ENCODE data around the gene CACNA1C. TPM values are rescaled to one million over a fixed set of nuclear protein-coding genes. Genes with fewer than 3 reads are reported as not detected.

The CACNA1C gene
- total RNA-seq, 4 donors from 2014 or later: 44.1 to 104 (median 49.4) TPM

DNA sequence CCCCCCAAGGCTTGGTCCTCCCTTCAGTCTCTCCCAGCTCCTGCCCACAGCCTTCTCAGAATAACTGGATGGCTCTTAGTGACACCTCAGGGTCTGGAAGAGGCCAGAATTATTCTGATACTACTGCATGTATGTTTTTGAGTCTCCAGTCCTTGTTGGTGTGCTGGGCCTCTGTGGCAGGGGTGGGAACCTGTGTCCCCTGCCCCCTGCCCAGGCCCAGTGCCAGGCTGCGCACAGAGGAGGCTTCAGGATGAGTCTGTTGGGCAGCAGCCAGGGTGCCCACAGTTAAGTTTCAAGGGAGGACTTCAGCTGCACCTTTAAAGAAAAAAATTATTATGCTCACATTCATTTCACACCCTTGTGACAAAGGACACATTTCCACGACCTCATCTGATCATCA is 348.3 kb downstream of the CACNA1C start:
- 62% methylated on average over 2 of the region's 2 CpGs for WGBS
- H3K4me1 ChIP-seq: peaks cover 29 to 52% (median 46%) of the 10 kb centered on the region in 4 donors
- intact Hi-C loops (cut with DNase I): no loop called here

DNA sequence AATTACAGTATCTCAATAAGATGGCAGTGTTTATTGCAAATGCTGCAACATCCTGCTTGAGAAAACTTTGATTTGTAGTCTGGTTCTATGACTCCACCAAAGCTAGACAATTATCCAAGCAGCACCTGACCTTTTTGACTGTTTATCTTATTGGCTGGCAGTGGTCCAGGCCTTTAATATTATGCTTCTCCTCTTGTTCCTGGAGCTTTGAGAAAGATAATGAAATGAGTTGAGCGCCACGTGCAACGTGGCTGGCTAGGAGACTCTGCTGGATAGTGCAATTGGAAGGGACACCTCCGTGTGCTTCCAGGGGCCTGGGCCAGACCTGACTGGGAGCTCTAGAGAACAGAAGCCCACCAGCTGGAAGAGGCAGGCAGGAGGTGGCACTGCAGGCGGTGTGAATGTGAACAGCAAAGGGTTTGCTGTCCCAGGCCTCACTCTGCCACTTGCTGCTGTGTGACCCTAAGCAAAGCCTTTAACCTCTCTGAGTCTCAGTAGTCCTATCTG is 349.3 kb downstream of the CACNA1C start:
- H3K36me3 ChIP-seq: no peaks in the 10 kb centered on the region
- intact Hi-C loops (cut with DNase I): no loop called here
- no peaks in the 10 kb centered on the region for H3K9me3 ChIP-seq
- H3K4me3 ChIP-seq: no peak overlapping the region
- no peaks in the 10 kb centered on the region for H3K27me3 ChIP-seq
- WGBS: 55% methylated on average over 5 of the region's 5 CpGs
- no peak overlapping the region for H3K27ac ChIP-seq (replicated peaks in 1 of 4)
- TF ChIP-seq EP300 (IDR thresholded peaks at IDR 0.05): no peak
- TF ChIP-seq POLR2A (IDR thresholded peaks at IDR 0.05; ENCODE audit: low read depth): no peak
- no peak for TF ChIP-seq POLR2AphosphoS5 (IDR thresholded peaks at IDR 0.05)
- TF ChIP-seq, protein P1, sequence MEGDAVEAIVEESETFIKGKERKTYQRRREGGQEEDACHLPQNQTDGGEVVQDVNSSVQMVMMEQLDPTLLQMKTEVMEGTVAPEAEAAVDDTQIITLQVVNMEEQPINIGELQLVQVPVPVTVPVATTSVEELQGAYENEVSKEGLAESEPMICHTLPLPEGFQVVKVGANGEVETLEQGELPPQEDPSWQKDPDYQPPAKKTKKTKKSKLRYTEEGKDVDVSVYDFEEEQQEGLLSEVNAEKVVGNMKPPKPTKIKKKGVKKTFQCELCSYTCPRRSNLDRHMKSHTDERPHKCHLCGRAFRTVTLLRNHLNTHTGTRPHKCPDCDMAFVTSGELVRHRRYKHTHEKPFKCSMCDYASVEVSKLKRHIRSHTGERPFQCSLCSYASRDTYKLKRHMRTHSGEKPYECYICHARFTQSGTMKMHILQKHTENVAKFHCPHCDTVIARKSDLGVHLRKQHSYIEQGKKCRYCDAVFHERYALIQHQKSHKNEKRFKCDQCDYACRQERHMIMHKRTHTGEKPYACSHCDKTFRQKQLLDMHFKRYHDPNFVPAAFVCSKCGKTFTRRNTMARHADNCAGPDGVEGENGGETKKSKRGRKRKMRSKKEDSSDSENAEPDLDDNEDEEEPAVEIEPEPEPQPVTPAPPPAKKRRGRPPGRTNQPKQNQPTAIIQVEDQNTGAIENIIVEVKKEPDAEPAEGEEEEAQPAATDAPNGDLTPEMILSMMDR (IDR thresholded peaks at IDR 0.05): no peak
- DNase-seq (ENCODE audit: extremely low spot score): no peak
- H3K4me1 ChIP-seq: peaks cover 22 to 41% (median 35%) of the 10 kb centered on the region in 4 donors

More for the DNA sequence above, 348.3 kb downstream of the CACNA1C start:
- Histone ChIP-seq H3K36me3 (no peaks in the 10 kb centered on the region), H3K9me3 (no peaks in the 10 kb centered on the region), H3K4me3 (no peak overlapping the region), H3K27me3 (no peaks in the 10 kb centered on the region), H3K27ac (replicated peaks in 1 of 4) (no peak overlapping the region)
- no peak for DNase-seq (ENCODE audit: extremely low spot score)
- TF ChIP-seq EP300 (IDR thresholded peaks at IDR 0.05): no peak
- no peak for TF ChIP-seq POLR2AphosphoS5 (IDR thresholded peaks at IDR 0.05)
- TF ChIP-seq, protein P1 (IDR thresholded peaks at IDR 0.05): no peak
- TF ChIP-seq POLR2A (IDR thresholded peaks at IDR 0.05; ENCODE audit: low read depth): no peak

DNA sequence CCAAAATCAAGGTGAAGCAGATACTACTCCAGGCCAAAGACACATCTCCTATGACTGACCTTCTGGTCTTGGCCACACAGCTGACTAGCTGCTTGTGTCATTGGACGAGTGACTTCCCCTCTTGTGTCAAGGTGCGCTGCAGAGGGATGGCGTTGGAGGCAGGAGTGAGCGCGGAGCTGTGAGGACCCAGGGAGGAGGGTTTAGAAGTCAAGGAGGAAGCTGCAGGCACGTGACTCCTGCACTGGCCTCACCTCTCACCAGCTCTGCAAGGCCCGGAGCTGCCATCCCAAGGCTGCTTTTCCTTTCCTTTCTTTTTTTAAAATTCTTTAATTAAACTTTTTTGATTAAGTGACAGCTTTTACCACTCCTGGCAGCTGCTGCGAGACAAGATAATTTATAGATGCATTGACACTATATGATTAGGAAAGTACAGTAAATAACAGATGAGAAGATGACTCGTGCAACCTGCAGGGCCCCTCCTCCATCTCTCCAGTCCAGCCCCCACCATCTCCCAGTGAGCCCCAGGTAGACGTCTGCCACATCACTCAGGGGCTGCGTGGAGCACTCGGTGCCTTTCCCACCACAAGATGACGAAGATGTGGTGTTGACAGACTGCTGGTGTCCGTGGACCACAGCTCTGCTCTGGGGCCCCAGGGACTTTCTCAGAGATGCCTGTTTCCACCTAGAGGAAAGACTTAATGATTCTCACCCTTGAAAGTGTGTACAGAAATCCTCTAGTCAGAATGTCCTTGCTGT is 350.6 kb downstream of the CACNA1C start:
- peaks cover 16 to 29% (median 23%) of the 10 kb centered on the region in 4 donors for H3K4me1 ChIP-seq
- 87% methylated on average over 11 of the region's 14 CpGs for WGBS
- DNase-seq (ENCODE audit: extremely low spot score): no peak
- no peak overlapping the region for H3K27ac ChIP-seq (replicated peaks in 1 of 4)
- H3K36me3 ChIP-seq: no peaks in the 10 kb centered on the region
- H3K4me3 ChIP-seq: no peak overlapping the region
- no peaks in the 10 kb centered on the region for H3K27me3 ChIP-seq
- intact Hi-C loops (cut with DNase I): no loop called here
- no peak for TF ChIP-seq POLR2A (IDR thresholded peaks at IDR 0.05; ENCODE audit: low read depth)
- TF ChIP-seq POLR2AphosphoS5 (IDR thresholded peaks at IDR 0.05): no peak
- TF ChIP-seq, protein P1 (IDR thresholded peaks at IDR 0.05): no peak
- no peak for TF ChIP-seq EP300 (IDR thresholded peaks at IDR 0.05)
- no peaks in the 10 kb centered on the region for H3K9me3 ChIP-seq

DNA sequence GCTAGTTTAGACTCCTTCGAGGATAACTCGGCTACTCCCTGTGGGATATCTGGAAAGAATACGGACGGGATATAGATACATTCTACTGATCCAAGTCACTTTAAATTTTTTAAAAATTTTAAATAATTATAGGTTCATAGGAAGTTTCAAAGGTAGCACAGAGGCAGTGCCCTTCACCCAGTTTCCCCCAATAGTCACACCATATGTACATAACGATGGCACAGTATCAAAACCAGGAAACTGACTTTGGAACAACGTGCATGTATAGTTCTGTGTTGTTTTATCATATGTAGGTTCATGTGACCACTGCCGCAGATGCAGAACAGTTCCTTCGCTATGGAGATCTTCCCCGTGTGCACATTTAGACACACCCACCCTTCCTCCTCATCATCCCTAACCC is 352.3 kb downstream of the CACNA1C start:
- no peak for TF ChIP-seq EP300 (IDR thresholded peaks at IDR 0.05)
- TF ChIP-seq POLR2AphosphoS5 (IDR thresholded peaks at IDR 0.05): no peak
- TF ChIP-seq, protein P1 (IDR thresholded peaks at IDR 0.05): no peak
- TF ChIP-seq POLR2A (IDR thresholded peaks at IDR 0.05; ENCODE audit: low read depth): no peak
- WGBS: 90% methylated on average over 9 of the region's 9 CpGs

More for the DNA sequence above, 352.3 kb downstream of the CACNA1C start:
- no peak overlapping the region for H3K27ac ChIP-seq (replicated peaks in 1 of 4)
- no peaks in the 10 kb centered on the region for H3K27me3 ChIP-seq
- H3K4me3 ChIP-seq: no peak overlapping the region
- no peaks in the 10 kb centered on the region for H3K36me3 ChIP-seq
- no peaks in the 10 kb centered on the region for H3K9me3 ChIP-seq
- H3K4me1 ChIP-seq: peaks cover 16 to 32% (median 24%) of the 10 kb centered on the region in 4 donors
- no peak for DNase-seq (ENCODE audit: extremely low spot score)
- intact Hi-C loops (cut with DNase I): no loop called here
